Measurements from ENCODE around the gene UST. TPM values are rescaled to one million over a fixed set of nuclear protein-coding genes. Genes with fewer than 3 reads are reported as not detected.

The UST gene
- total and polyA plus RNA-seq, 2 of the 8 experiments (the other 6 are each of a cell fraction or from before 2014, with no cell fraction given): 13.5 to 34.5 TPM

- no peak for TF ChIP-seq ATF2 (IDR thresholded peaks at IDR 0.05; ENCODE audit: low read length)
- TF ChIP-seq MAX (IDR thresholded peaks at IDR 0.05): no peak
- no peak for TF ChIP-seq GTF2F1 (IDR thresholded peaks at IDR 0.05; ENCODE audit: borderline replicate concordance, low read depth, low read length)
- TF ChIP-seq SIX5 (IDR thresholded peaks at IDR 0.05; ENCODE audit: low read depth, low read length): no peak
- TF ChIP-seq YY1 (IDR thresholded peaks at IDR 0.05; ENCODE audit: low read depth, low read length): no peak
- TF ChIP-seq ATF3 (IDR thresholded peaks at IDR 0.05; ENCODE audit: insufficient read depth, low read depth, low read length): no peak
These were observed 77.5 kb downstream of the UST start (continued) for GRCh38 chr6:148824291-148824690.

Data from H1 (cell line).